ENCODE results near the gene SERAC1. TPM values are rescaled to one million over a fixed set of nuclear protein-coding genes. Genes with fewer than 3 reads are reported as not detected.

Gene SERAC1
- polyA plus RNA-seq, 1 of the 3 experiments (the other 2 are of a cell fraction) = 5.6 TPM

DNA sequence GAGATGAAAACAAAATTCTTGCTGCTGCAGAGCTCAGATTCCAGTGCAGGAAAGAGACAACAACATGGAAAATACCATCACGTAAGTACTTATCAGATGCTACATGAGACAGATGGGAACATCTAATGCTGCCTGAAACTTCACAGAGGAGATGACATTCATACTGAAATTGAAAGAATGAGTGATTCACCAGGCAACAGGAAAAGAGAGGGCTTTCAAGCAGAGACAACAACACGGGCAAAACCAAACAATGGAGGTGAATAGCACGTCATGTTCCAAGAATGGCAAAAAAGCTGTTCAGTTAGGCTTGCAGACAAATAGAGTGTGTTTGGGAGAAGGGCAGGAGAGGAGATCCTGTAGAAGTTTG, 39.3 kb upstream of the SERAC1 start:
- H3K27me3 ChIP-seq (ENCODE audit: insufficient read depth) = no peaks in the 10 kb centered on the region
- H3F3A ChIP-seq (replicated peaks; ENCODE audit: insufficient read depth) = peaks cover 33% of the 10 kb centered on the region
- peak overlapping the region; percentile 61 for H2AFZ ChIP-seq (ENCODE audit: low read depth)
- H3K4me1 ChIP-seq (ENCODE audit: control insufficient read depth in 1 of 2, insufficient read depth in 2 of 2, low read depth in 1 of 2, low read length in 1 of 2) = peaks cover 0 to 5% of the 10 kb centered on the region in 2 experiments; a peak in 1 of 4 replicates
- no peaks in the 10 kb centered on the region for H4K20me1 ChIP-seq (ENCODE audit: insufficient read depth)
- 0 out of 4 replicates have a peak overlapping the region, but pooled peaks of 1 of the 2 experiments have one; percentile 0 for H3K4me3 ChIP-seq (ENCODE audit: low read depth in 2 of 2, low read length in 1 of 2)
- 37% methylated on average over 3 of the region's 3 CpGs for WGBS (ENCODE audit: low lambda C conversion rate)
- CTCF ChIA-PET = no interaction called here
- peak overlapping the region; percentile 40 for H3K4me2 ChIP-seq
- POLR2A ChIA-PET = no interaction called here
- H3K36me3 ChIP-seq (replicated peaks in 1 of 2; ENCODE audit: control insufficient read depth in 1 of 2, insufficient read depth in 2 of 2, low read length in 1 of 2) = no peaks in the 10 kb centered on the region
- no peaks in the 10 kb centered on the region for H3K9me3 ChIP-seq
- no peak for DNase-seq
- no peaks in the 10 kb centered on the region for H3K79me2 ChIP-seq (ENCODE audit: insufficient read depth)
- no peaks in the 10 kb centered on the region for H3K9me2 ChIP-seq
- H3K9ac ChIP-seq = no peak overlapping the region; the same call in 1 of the 2 replicates
- H3K27ac ChIP-seq (ENCODE audit: low read depth in 2 of 2, low read length in 1 of 2) = peak overlapping the region in 1 of 2 experiments; percentile 71; a peak in 2 of 4 replicates
- TF ChIP-seq JUND (IDR thresholded peaks at IDR 0.05) = peak; percentile 42
- peak; percentile 70 for TF ChIP-seq TCF12 (IDR thresholded peaks at IDR 0.05)
- TF ChIP-seq GATA2 (CRISPR knock-in tag; IDR thresholded peaks at IDR 0.05) = no peak
- TF ChIP-seq, protein P1, sequence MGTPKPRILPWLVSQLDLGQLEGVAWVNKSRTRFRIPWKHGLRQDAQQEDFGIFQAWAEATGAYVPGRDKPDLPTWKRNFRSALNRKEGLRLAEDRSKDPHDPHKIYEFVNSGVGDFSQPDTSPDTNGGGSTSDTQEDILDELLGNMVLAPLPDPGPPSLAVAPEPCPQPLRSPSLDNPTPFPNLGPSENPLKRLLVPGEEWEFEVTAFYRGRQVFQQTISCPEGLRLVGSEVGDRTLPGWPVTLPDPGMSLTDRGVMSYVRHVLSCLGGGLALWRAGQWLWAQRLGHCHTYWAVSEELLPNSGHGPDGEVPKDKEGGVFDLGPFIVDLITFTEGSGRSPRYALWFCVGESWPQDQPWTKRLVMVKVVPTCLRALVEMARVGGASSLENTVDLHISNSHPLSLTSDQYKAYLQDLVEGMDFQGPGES (IDR thresholded peaks at IDR 0.05; ENCODE audit: low read depth, low read length) = no peak
- TF ChIP-seq RCOR1 (IDR thresholded peaks at IDR 0.05; ENCODE audit: low read length) = no peak
- TF ChIP-seq NRF1 (IDR thresholded peaks at IDR 0.05; ENCODE audit: low read depth, low read length) = no peak
- TF ChIP-seq, protein P2, sequence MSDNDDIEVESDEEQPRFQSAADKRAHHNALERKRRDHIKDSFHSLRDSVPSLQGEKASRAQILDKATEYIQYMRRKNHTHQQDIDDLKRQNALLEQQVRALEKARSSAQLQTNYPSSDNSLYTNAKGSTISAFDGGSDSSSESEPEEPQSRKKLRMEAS (IDR thresholded peaks at IDR 0.05; ENCODE audit: low read depth) = 0 out of 2 replicates have a peak, but pooled peaks have one; percentile 20
- 0 out of 2 replicates have a peak, but pooled peaks have one; percentile 46 for TF ChIP-seq YY1 (IDR thresholded peaks at IDR 0.05; ENCODE audit: low read depth)
- TF ChIP-seq, protein P3, sequence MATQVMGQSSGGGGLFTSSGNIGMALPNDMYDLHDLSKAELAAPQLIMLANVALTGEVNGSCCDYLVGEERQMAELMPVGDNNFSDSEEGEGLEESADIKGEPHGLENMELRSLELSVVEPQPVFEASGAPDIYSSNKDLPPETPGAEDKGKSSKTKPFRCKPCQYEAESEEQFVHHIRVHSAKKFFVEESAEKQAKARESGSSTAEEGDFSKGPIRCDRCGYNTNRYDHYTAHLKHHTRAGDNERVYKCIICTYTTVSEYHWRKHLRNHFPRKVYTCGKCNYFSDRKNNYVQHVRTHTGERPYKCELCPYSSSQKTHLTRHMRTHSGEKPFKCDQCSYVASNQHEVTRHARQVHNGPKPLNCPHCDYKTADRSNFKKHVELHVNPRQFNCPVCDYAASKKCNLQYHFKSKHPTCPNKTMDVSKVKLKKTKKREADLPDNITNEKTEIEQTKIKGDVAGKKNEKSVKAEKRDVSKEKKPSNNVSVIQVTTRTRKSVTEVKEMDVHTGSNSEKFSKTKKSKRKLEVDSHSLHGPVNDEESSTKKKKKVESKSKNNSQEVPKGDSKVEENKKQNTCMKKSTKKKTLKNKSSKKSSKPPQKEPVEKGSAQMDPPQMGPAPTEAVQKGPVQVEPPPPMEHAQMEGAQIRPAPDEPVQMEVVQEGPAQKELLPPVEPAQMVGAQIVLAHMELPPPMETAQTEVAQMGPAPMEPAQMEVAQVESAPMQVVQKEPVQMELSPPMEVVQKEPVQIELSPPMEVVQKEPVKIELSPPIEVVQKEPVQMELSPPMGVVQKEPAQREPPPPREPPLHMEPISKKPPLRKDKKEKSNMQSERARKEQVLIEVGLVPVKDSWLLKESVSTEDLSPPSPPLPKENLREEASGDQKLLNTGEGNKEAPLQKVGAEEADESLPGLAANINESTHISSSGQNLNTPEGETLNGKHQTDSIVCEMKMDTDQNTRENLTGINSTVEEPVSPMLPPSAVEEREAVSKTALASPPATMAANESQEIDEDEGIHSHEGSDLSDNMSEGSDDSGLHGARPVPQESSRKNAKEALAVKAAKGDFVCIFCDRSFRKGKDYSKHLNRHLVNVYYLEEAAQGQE (IDR thresholded peaks at IDR 0.05; ENCODE audit: low read depth, low read length) = no peak
- TF ChIP-seq EZH2phosphoT487 (IDR thresholded peaks at IDR 0.05; ENCODE audit: borderline replicate concordance, low read depth) = no peak
- TF ChIP-seq FOXM1 (IDR thresholded peaks at IDR 0.05; ENCODE audit: low read depth) = no peak
- no peak for TF ChIP-seq RXRA (IDR thresholded peaks at IDR 0.05; ENCODE audit: borderline replicate concordance, low read depth)
- TF ChIP-seq POLR2AphosphoS5 (IDR thresholded peaks at IDR 0.05; ENCODE audit: low read depth, low read length) = peak; percentile 22; the same call in 1 of the 2 replicates
- TF ChIP-seq, protein P4, sequence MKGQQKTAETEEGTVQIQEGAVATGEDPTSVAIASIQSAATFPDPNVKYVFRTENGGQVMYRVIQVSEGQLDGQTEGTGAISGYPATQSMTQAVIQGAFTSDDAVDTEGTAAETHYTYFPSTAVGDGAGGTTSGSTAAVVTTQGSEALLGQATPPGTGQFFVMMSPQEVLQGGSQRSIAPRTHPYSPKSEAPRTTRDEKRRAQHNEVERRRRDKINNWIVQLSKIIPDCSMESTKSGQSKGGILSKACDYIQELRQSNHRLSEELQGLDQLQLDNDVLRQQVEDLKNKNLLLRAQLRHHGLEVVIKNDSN (IDR thresholded peaks at IDR 0.05; ENCODE audit: borderline replicate concordance, low read depth) = no peak
- TF ChIP-seq TAF1 (IDR thresholded peaks at IDR 0.05; ENCODE audit: borderline replicate concordance, low read depth, low read length) = no peak
- TF ChIP-seq SMC3 (IDR thresholded peaks at IDR 0.05; ENCODE audit: low read depth, low read length) = no peak
- no peak for TF ChIP-seq GABPA (IDR thresholded peaks at IDR 0.05; ENCODE audit: low read depth)
- TF ChIP-seq FOSL2 (IDR thresholded peaks at IDR 0.05; ENCODE audit: borderline replicate concordance, low read depth) = peak; percentile 58
- no peak for TF ChIP-seq TEAD4 (IDR thresholded peaks at IDR 0.05; ENCODE audit: borderline replicate concordance, insufficient read depth)
- TF ChIP-seq MEF2A (IDR thresholded peaks at IDR 0.05; ENCODE audit: borderline replicate concordance, low read depth) = no peak
- no peak for TF ChIP-seq NFIC (IDR thresholded peaks at IDR 0.05; ENCODE audit: borderline replicate concordance)
- TF ChIP-seq RFX5 (IDR thresholded peaks at IDR 0.05; ENCODE audit: low read length) = no peak
- no peak for TF ChIP-seq EP300 (IDR thresholded peaks at IDR 0.05; ENCODE audit: borderline replicate concordance in 1 of 2, low read depth in 1 of 2, low read length in 1 of 2)
- TF ChIP-seq MXI1 (IDR thresholded peaks at IDR 0.05; ENCODE audit: low read depth, low read length) = no peak
- TF ChIP-seq, protein P5, sequence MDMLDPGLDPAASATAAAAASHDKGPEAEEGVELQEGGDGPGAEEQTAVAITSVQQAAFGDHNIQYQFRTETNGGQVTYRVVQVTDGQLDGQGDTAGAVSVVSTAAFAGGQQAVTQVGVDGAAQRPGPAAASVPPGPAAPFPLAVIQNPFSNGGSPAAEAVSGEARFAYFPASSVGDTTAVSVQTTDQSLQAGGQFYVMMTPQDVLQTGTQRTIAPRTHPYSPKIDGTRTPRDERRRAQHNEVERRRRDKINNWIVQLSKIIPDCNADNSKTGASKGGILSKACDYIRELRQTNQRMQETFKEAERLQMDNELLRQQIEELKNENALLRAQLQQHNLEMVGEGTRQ (IDR thresholded peaks at IDR 0.05; ENCODE audit: borderline replicate concordance, low read depth, low read length) = no peak
- no peak for TF ChIP-seq FOXJ3 (CRISPR knock-in tag; IDR thresholded peaks at IDR 0.05)
- TF ChIP-seq, protein P6, sequence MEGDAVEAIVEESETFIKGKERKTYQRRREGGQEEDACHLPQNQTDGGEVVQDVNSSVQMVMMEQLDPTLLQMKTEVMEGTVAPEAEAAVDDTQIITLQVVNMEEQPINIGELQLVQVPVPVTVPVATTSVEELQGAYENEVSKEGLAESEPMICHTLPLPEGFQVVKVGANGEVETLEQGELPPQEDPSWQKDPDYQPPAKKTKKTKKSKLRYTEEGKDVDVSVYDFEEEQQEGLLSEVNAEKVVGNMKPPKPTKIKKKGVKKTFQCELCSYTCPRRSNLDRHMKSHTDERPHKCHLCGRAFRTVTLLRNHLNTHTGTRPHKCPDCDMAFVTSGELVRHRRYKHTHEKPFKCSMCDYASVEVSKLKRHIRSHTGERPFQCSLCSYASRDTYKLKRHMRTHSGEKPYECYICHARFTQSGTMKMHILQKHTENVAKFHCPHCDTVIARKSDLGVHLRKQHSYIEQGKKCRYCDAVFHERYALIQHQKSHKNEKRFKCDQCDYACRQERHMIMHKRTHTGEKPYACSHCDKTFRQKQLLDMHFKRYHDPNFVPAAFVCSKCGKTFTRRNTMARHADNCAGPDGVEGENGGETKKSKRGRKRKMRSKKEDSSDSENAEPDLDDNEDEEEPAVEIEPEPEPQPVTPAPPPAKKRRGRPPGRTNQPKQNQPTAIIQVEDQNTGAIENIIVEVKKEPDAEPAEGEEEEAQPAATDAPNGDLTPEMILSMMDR (IDR thresholded peaks at IDR 0.05) = no peak
- no peak for TF ChIP-seq RAD21 (IDR thresholded peaks at IDR 0.05; ENCODE audit: low read length)

Measured in SK-N-SH (cell line).